HL-60 (cell line): ENCODE data around the gene STAT4.

Source experiments
- CTCF ChIP-seq: IDR thresholded peaks from one replicate; pipeline ENCODE4 v1.5.1; 2011; ENCODE audit warnings: low read length, control low read depth, inconsistent platforms; ENCODE audit not compliant: insufficient read depth
- POLR2AphosphoS5 ChIP-seq: IDR thresholded peaks from 2 replicates; pipeline ENCODE4 v1.6.1; 2012; ENCODE audit warnings: low read depth
- REST ChIP-seq: IDR thresholded peaks from 2 replicates; pipeline ENCODE4 v1.6.1; 2012; ENCODE audit warnings: low read depth; ENCODE audit not compliant: insufficient replicate concordance
- SPI1 ChIP-seq: IDR thresholded peaks from 2 replicates; pipeline ENCODE4 v1.6.1; 2012; ENCODE audit warnings: low read depth, mild to moderate bottlenecking, borderline replicate concordance

DNA sequence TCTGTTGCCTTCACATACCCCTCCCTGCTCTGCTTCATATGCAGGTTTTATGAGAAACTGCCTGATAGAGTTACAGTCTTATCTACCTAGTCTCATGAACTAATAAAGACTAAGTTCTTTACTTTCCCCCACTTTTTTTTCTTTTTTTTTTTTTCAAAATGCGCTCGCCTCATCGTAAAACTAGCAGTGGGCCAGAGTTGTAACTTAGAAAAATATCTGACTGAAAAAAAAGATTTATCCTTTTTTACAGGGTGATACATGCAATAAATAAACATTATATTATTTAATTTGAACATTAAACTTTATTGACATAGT is 83.9 kb downstream of the STAT4 start:
- no peak for TF ChIP-seq CTCF
- TF ChIP-seq REST, result no peak
- TF ChIP-seq POLR2AphosphoS5, result no peak
- no peak for TF ChIP-seq SPI1
